ENCODE measurements around the gene SLC23A3.
A peak's percentile ranks its signal among the peaks of the same experiment; 100 is the strongest.

SLC23A3 gene

GRCh38 chr2:219169930-219170654 is at the start of gene SLC23A3:
SLC23A3 (minus strand) TSS chr2:219170029; CDS start chr2:219169984, 45 bp downstream.
- ChIA-PET POLR2A (no interaction called here), CTCF (interaction anchor here (0.7 to 1.0 kb wide), 2 partner anchors 108 to 125 kb away, joined by 3 read pairs; no protein-coding TSS in a partner anchor)
- DNase-seq (ENCODE audit: extremely low spot score): no peak
- TF ChIP-seq SUZ12 (IDR thresholded peaks at IDR 0.05) (no peak), FOXM1 (IDR thresholded peaks at IDR 0.05; ENCODE audit: borderline replicate concordance) (no peak), FOXA1 (IDR thresholded peaks at IDR 0.05) (no peak), FOXK2 (IDR thresholded peaks at IDR 0.05) (no peak), CTBP1 (IDR thresholded peaks at IDR 0.05; ENCODE audit: borderline replicate concordance) (no peak), TARDBP (IDR thresholded peaks at IDR 0.05) (no peak), ELF4 (IDR thresholded peaks at IDR 0.05) (no peak), SP1 (IDR thresholded peaks at IDR 0.05) (no peak), L3MBTL2 (conservative IDR thresholded peaks at IDR 0.05) (no peak), BHLHE40 (IDR thresholded peaks at IDR 0.05; ENCODE audit: borderline replicate concordance) (no peak), ARNT (IDR thresholded peaks at IDR 0.05) (no peak), ZNF384 (IDR thresholded peaks at IDR 0.05) (no peak), LEF1 (IDR thresholded peaks at IDR 0.05; ENCODE audit: borderline replicate concordance) (no peak), HDGF (IDR thresholded peaks at IDR 0.05; ENCODE audit: borderline replicate concordance) (no peak), NFRKB (IDR thresholded peaks at IDR 0.05) (no peak)
- TF ChIP-seq, protein P1, sequence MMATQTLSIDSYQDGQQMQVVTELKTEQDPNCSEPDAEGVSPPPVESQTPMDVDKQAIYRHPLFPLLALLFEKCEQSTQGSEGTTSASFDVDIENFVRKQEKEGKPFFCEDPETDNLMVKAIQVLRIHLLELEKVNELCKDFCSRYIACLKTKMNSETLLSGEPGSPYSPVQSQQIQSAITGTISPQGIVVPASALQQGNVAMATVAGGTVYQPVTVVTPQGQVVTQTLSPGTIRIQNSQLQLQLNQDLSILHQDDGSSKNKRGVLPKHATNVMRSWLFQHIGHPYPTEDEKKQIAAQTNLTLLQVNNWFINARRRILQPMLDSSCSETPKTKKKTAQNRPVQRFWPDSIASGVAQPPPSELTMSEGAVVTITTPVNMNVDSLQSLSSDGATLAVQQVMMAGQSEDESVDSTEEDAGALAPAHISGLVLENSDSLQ (IDR thresholded peaks at IDR 0.05): no peak

DNA sequence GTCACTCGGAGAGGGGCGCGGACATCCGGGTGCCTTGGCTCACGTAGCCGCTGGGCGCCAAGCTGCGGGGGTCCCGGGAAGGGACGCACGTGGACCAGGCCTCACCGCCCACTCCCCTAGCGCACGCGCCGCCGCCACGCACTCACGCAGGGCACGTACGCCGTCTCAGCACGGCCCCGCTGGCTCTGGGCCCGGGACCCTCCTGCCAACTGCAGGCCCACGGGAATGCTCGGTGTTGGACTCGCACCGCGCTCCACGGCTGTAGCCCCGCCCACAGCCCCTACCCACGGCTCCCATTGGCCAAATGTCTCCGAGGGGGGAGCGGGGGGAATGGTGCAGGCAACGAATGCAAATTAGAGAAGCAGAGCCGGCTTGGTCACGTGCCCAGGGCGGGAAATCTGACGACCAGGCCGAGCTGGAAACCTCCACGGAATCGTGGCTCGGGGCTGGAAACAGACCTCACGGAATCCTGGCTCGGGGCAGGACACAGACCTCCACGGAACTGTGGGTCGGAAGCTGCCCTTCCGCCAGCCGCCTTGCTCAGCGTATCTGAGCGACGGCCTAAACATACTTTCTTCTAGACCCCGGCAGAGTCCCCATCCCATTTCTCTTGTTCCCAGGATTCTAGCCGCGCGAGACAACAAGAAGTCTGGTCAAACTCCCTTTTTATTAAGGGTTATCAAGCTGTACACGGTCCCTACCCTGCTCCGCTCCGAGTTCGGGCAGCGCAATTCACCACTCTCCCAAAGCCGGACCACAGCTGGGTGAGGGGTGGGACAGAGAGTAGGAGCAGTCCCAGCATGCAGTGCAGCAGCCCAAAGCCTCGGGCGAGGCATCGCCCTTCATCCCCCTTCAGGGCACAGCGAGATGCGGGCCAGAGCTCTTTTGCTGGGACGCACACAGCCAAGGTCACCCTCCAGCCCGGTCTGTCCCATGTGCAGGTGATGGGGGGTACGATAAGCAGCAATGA is 49.2 kb upstream of the SLC23A3 start, which contains the start of gene ABCB6:
TSS of gene ABCB6 (minus strand) at position 227 of the 970 bp plus-strand sequence. CDS start 285 bp downstream, outside the sequence.
- TF ChIP-seq ARNT (IDR thresholded peaks at IDR 0.05): no peak
- peak; percentile 47; the same call in 1 of the 2 replicates for TF ChIP-seq TARDBP (IDR thresholded peaks at IDR 0.05)
- TF ChIP-seq L3MBTL2 (conservative IDR thresholded peaks at IDR 0.05): peak; percentile 91
- TF ChIP-seq CTBP1 (IDR thresholded peaks at IDR 0.05; ENCODE audit: borderline replicate concordance): no peak
- CTCF ChIA-PET: no interaction called here
- POLR2A ChIA-PET: interaction anchor here (1.0 to 2.9 kb wide), 6 partner anchors 11 to 59 kb away, joined by 3 to 16 read pairs (median 8); partner anchors contain the start of genes ANKZF1, ATG9A, CNPPD1 and GLB1L
- peak; percentile 65 for DNase-seq (ENCODE audit: extremely low spot score)

DNA sequence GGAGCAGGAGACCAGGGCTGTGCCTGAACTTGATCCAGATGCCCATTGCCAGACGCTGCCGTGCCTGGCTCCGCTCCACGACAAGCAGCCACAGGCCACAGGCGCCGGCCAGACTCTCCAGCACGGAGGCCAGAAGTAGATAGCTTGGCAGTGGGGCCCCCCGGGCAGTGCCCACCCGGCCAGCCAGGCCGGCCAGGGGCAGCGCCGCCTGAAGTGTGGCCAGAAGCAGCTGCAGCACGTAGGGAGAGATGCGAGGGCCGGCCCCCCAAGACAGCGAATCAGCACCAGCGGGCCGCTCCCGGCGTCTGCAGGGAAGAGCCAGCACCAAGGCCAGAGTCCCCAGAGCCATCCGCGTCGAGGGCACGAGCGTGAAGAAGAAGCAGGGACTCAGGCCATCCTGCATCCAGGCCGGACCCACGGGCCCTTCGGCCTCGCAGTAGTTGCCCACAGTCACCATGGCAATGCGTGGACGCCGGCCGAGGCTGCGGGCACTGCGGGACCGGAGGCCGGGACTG is 48.4 kb upstream of the SLC23A3 start:
- DNase-seq (ENCODE audit: extremely low spot score): no peak
- TF ChIP-seq ARNT (IDR thresholded peaks at IDR 0.05) (no peak), SP1 (IDR thresholded peaks at IDR 0.05) (no peak), L3MBTL2 (conservative IDR thresholded peaks at IDR 0.05) (no peak), HDGF (IDR thresholded peaks at IDR 0.05; ENCODE audit: borderline replicate concordance) (no peak), CTBP1 (IDR thresholded peaks at IDR 0.05; ENCODE audit: borderline replicate concordance) (no peak), LEF1 (IDR thresholded peaks at IDR 0.05; ENCODE audit: borderline replicate concordance) (no peak), FOXA1 (IDR thresholded peaks at IDR 0.05) (no peak), TARDBP (IDR thresholded peaks at IDR 0.05) (no peak), BHLHE40 (IDR thresholded peaks at IDR 0.05; ENCODE audit: borderline replicate concordance) (no peak), ELF4 (IDR thresholded peaks at IDR 0.05) (no peak), FOXM1 (IDR thresholded peaks at IDR 0.05; ENCODE audit: borderline replicate concordance) (no peak), FOXK2 (IDR thresholded peaks at IDR 0.05) (no peak), NFRKB (IDR thresholded peaks at IDR 0.05) (no peak), SUZ12 (IDR thresholded peaks at IDR 0.05) (no peak), ZNF384 (IDR thresholded peaks at IDR 0.05) (no peak)
- TF ChIP-seq, protein P1 (IDR thresholded peaks at IDR 0.05): no peak
- ChIA-PET CTCF (no interaction called here), POLR2A (interaction anchor here (1.0 to 2.9 kb wide), 5 partner anchors 11 to 60 kb away, joined by 3 to 16 read pairs (median 10); partner anchors contain the start of genes ANKZF1, ATG9A, CNPPD1 and GLB1L)

DNA sequence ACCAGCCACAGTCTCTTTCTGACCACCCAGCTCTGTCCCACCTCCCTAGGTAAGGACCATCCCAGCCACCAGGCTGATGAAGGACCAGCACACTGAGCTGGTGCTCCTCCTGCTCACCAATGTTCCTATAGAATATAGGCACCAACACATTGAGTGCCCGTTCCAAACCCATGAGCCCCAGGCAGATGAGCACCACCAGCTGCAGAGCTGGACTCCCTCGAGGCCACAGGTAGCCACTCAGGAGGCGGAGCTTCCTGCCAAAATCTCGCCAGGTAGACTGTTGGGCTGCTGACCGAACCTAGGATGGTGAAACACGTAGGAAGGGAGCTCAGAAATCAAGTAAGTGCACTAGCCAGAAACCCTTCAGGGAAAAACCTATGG is 46.7 kb upstream of the SLC23A3 start:
- TF ChIP-seq, protein P1 (IDR thresholded peaks at IDR 0.05): no peak
- TF ChIP-seq ZNF384 (IDR thresholded peaks at IDR 0.05) (no peak), NFRKB (IDR thresholded peaks at IDR 0.05) (no peak), FOXM1 (IDR thresholded peaks at IDR 0.05; ENCODE audit: borderline replicate concordance) (no peak), CTBP1 (IDR thresholded peaks at IDR 0.05; ENCODE audit: borderline replicate concordance) (no peak), BHLHE40 (IDR thresholded peaks at IDR 0.05; ENCODE audit: borderline replicate concordance) (no peak), SUZ12 (IDR thresholded peaks at IDR 0.05) (no peak), FOXA1 (IDR thresholded peaks at IDR 0.05) (no peak), SP1 (IDR thresholded peaks at IDR 0.05) (no peak), FOXK2 (IDR thresholded peaks at IDR 0.05) (no peak), L3MBTL2 (conservative IDR thresholded peaks at IDR 0.05) (no peak), LEF1 (IDR thresholded peaks at IDR 0.05; ENCODE audit: borderline replicate concordance) (no peak)
- POLR2A ChIA-PET: interaction anchor here (0.6 to 0.8 kb wide), 2 partner anchors 10 to 40 kb away, joined by 3 to 6 read pairs; partner anchors contain the start of genes CNPPD1 and ZFAND2B
- no peak for DNase-seq (ENCODE audit: extremely low spot score)
- CTCF ChIA-PET: no interaction called here

Measured in HEK293T (cell line).